HEK293T (cell line): ENCODE measurements around the gene H2AZ1.

Experiments used
- BHLHE40 ChIP-seq: fragments of 450-650 bp; IDR thresholded peaks from 2 replicates; pipeline ENCODE4 v1.6.1; 2016; ENCODE audit warnings: mild to moderate bottlenecking, moderate library complexity, borderline replicate concordance
- FOXK2 ChIP-seq: fragments of 450-650 bp; IDR thresholded peaks from 2 replicates; pipeline ENCODE4 v1.6.1; 2016; ENCODE audit warnings: mild to moderate bottlenecking
- HDGF ChIP-seq: fragments of 450-650 bp; IDR thresholded peaks from 2 replicates; pipeline ENCODE4 v1.6.1; 2017; ENCODE audit warnings: antibody characterized with exemption, borderline replicate concordance
- L3MBTL2 ChIP-seq: fragments of 450-650 bp; conservative IDR thresholded peaks from 2 replicates; pipeline ENCODE4 v1.6.1; 2016; ENCODE audit warnings: mild to moderate bottlenecking
- NFRKB ChIP-seq: fragments of 450-650 bp; IDR thresholded peaks from 2 replicates; pipeline ENCODE4 v1.6.1; 2016; ENCODE audit warnings: mild to moderate bottlenecking, moderate library complexity

DNA sequence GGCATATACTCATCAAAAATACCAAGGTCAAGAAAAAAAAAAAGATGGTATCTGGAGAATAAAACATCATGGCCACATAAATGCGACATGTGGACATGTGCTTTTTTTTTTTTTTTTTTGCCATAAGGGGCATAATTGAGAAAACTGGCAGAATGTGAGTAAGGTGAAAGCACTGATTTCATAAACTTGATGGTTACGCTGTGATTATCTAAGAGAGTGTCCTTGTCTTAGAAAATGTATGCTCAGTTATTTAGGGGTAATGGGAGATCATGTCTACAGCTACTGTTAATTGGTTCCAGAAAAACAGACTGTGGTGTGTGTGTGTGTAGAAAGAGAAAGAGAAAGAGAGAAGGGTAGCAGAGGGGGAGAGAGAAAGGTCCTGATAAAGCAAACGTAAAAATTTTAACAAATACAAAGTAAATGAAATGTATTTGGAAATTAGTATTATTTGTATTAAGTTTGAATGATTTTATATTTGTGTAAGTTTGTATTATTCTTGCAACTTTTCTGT lies 11.8 kb downstream of the H2AZ1 start:
- TF ChIP-seq HDGF (no peak), BHLHE40 (no peak), L3MBTL2 (no peak), NFRKB (no peak), FOXK2 (no peak)
